Heart right ventricle (tissue), 16 donors: ENCODE measurements around the gene ZRSR2. TPM values are rescaled to one million over a fixed set of nuclear protein-coding genes. Genes with fewer than 3 reads are reported as not detected.
A peak's percentile ranks its signal among the peaks of the same experiment; 100 is the strongest.

Source experiments
- ATAC-seq, 8 donors: fragments of 200-7000 bp; cut with Tn5 transposase; one replicate each; pipeline ENCODE4 v1.9.1; 2020; ENCODE audit warnings: mild to moderate bottlenecking in 8 of 8, moderate library complexity in 8 of 8, moderate number of reproducible peaks in 1 of 8
- DNase-seq, 2 donors: peaks; one replicate each; pipeline ENCODE4 v3.0.0-alpha.2; 2020
- H3K27ac ChIP-seq, 10 donors: fragments of 200-600 bp; sonication (generic) in 2 of 10; one replicate each; pipeline versions ENCODE4 v1.5.0 to v1.8.0; 2020 to 2022; ENCODE audit warnings: mild to moderate bottlenecking in 3 of 10
- H3K27me3 ChIP-seq, 7 donors: fragments of 200-600 bp; one replicate each; pipeline ENCODE4 v1.8.0; 2021 to 2022; ENCODE audit warnings: mild to moderate bottlenecking in 2 of 7
- H3K36me3 ChIP-seq, 9 donors: fragments of 200-600 bp; sonication (generic) in 1 of 9; one replicate each; pipeline versions ENCODE4 v1.5.0 to v1.8.0; 2020 to 2022; ENCODE audit warnings: mild to moderate bottlenecking in 2 of 9
- H3K4me1 ChIP-seq, 9 donors: fragments of 200-600 bp; sonication (generic) in 1 of 9; one replicate each; pipeline versions ENCODE4 v1.5.0 to v1.8.0; 2020 to 2022; ENCODE audit warnings: mild to moderate bottlenecking in 4 of 9
- H3K4me3 ChIP-seq, 10 donors: fragments of 200-600 bp; sonication (generic) in 2 of 10; one replicate each; pipeline versions ENCODE4 v1.5.0 to v1.8.0; 2020 to 2022; ENCODE audit warnings: mild to moderate bottlenecking in 7 of 10, moderate library complexity in 2 of 10
- H3K9me3 ChIP-seq, 11 donors: fragments of 200-600 bp in 10 of 11; sonication (generic) in 2 of 11; one replicate each; pipeline versions ENCODE4 v1.5.0 to v1.8.0; 2013 to 2022; ENCODE audit warnings: mild to moderate bottlenecking in 2 of 11, control low read depth in 1 of 11, moderate library complexity in 1 of 11
- WGBS, 2 donors: extraction: QIAGEN DNeasy Blood & Tissue Kit; methylation state at CpG; one replicate each; pipeline ENCODE4 v1.1.7; 2013; ENCODE audit warnings: inconsistent platforms in 1 of 2; 5-methylcytosine and 5-hydroxymethylcytosine counted together
- intact Hi-C, 10 donors: fragments of 100-400 bp; cut with DNase I; formaldehyde crosslinking; loops; one replicate each; pipeline versions ENCODE4 v1.11.1 to v1.14.2; 2022
- polyA plus RNA-seq, 2 donors: library from polyadenylated mRNA; stranded (reverse); fragments of 200-250 nt; gene quantifications; one replicate each; pipeline ENCODE4 v1.2.3, GENCODE V29; 2013
- total RNA-seq, 10 donors: library from RNA; stranded (reverse); fragmentation: NEBNext Ultra II Directional in 3 of 10; extraction: Animal tissue kit (Norgen Biotek cat#: 25700) in 3 of 10; gene quantifications; one replicate each; pipeline versions ENCODE4 v1.2.1 to v1.2.4, GENCODE V29; 2021 to 2023
- TF ChIP-seq, protein P1 (sequence below), 9 donors: fragments of 200-600 bp; sonication (generic) in 2 of 9; IDR thresholded peaks; one replicate each; pipeline versions ENCODE4 v1.5.0 to v1.8.0; 2021 to 2022; ENCODE audit warnings: antibody characterized with exemption in 9 of 9, mild to moderate bottlenecking in 5 of 9, moderate library complexity in 1 of 9
- donor health status: Arrhythmogenic right ventricular cardiomyopathy.
- donor health status: ischemic (EF 13 %, LVEDD 7.1; RV severe dilation, severe dysfunction).
- donor health status: healthy with polysubstance abuse.
- donor health status: DM: no; HTN: yes; CAD: no.
- donor health status: DM: no; HTN: no; CAD: no.
- donor health status: ischemic (EF 25% LVEDD 6.9; RV normal size, moderate dysfunction).
- donor health status: ischemic (EF 25% LVEDD 5.7; RV mildly dilated, moderate dysfunction).
- donor health status: healthy.
- donor health status: DM: yes; HTN: yes; CAD: no.
- donor health status: Ischemic cardiomyopathy.
- donor health status: ischemic (EF 35%, LVEDD 5.7; RV mildly dilated, moderate dysfunction).
- donor health status: nonischemic (EF 11% LVEDD 7.7; RV severe dilation, severe dysfunction).
- donor health status: DM: yes; HTN: yes; CAD: no.
- donor health status: PGD.
- donor health status: ischemic (EF 29% LVEDD 5.4; RV normal size, mild dysfunction).
- donor health status: nonischemic (EF 23%, LVEDD 6.1; RV moderate dilation, normal function).

ZRSR2 gene
- total and polyA plus RNA-seq, 12 donors = 6.3 to 25.3 (median 7.9) TPM

DNA sequence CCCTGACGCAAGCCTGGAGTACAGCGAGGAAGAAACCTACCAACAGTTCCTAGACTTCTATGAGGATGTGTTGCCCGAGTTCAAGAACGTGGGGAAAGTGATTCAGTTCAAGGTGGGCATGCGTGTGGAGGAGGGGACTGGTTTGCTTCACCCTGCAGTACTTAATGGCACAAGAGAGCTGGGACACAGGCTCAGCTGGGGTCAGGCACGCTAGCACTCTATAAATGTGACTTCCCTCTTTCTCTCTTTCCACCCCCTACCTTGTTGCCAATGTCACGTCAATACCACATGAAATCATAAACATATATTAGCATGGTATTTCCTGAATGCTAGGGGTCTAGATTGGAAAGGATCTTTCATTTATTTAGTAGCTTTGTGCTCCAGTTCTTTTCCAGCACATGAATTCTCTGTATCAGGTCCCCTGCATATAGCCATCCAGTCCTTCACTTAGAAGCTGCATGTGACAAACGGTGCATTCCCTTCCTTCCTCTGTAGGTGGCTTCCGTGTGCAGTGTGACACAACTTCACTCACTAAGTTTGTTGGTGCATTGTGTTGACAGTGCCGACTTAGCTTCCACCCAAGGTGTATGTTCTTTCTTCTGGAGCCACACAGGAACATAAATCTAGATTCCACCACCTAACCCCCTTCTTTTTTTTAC lies 25.6 kb downstream of the ZRSR2 start:
- peaks cover 0 to 15% (median 0%) of the 10 kb centered on the region in 9 donors for H3K4me1 ChIP-seq
- TF ChIP-seq, protein P1, sequence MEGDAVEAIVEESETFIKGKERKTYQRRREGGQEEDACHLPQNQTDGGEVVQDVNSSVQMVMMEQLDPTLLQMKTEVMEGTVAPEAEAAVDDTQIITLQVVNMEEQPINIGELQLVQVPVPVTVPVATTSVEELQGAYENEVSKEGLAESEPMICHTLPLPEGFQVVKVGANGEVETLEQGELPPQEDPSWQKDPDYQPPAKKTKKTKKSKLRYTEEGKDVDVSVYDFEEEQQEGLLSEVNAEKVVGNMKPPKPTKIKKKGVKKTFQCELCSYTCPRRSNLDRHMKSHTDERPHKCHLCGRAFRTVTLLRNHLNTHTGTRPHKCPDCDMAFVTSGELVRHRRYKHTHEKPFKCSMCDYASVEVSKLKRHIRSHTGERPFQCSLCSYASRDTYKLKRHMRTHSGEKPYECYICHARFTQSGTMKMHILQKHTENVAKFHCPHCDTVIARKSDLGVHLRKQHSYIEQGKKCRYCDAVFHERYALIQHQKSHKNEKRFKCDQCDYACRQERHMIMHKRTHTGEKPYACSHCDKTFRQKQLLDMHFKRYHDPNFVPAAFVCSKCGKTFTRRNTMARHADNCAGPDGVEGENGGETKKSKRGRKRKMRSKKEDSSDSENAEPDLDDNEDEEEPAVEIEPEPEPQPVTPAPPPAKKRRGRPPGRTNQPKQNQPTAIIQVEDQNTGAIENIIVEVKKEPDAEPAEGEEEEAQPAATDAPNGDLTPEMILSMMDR (IDR thresholded peaks at IDR 0.05) = peak in 6 of 9 donors; percentile 22 to 43 (median 37)
- no peaks in the 10 kb centered on the region for H3K27me3 ChIP-seq
- H3K27ac ChIP-seq = peak overlapping the region in 2 of 10 donors; percentile 10 to 59
- no peak overlapping the region for H3K4me3 ChIP-seq
- DNase-seq (no peak), ATAC-seq (peak in 5 of 8 donors; percentile 56 to 78 (median 69))
- H3K9me3 ChIP-seq = no peaks in the 10 kb centered on the region
- intact Hi-C loops = no loop called here
- peaks cover 0 to 100% (median 0%) of the 10 kb centered on the region in 9 donors for H3K36me3 ChIP-seq
- 61 to 62% methylated on average over 9 to 10 of the region's 10 CpGs for WGBS, 2 donors

DNA sequence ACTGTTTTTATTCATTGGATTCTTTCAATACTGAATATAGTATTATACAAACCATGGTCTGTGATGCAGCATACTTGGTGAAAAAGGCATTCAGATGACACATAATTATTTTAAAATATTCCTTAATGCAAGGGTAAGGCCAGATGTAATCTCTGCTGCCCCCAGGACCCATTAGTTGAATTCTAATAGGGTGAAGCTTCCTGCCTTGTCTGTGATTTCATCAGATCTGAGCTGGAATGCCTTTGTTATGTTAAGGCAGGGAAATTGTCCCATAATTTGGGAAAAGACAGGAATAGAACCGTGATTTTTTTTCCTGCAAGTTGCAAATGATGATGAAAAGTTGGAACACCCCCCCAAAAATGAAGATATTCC lies 26.1 kb downstream of the ZRSR2 start:
- ATAC-seq = no peak
- Histone ChIP-seq H3K4me1 (peaks cover 0 to 15% (median 0%) of the 10 kb centered on the region in 9 donors), H3K4me3 (no peak overlapping the region), H3K27ac (peak overlapping the region in 2 of 10 donors; percentile 10 to 59), H3K27me3 (no peaks in the 10 kb centered on the region), H3K9me3 (no peaks in the 10 kb centered on the region), H3K36me3 (peaks cover 0 to 100% (median 0%) of the 10 kb centered on the region in 9 donors)
- no peak for DNase-seq
- WGBS, 2 donors = 41 to 65% methylated on average over 1 of the region's 1 CpG
- intact Hi-C loops = no loop called here
- TF ChIP-seq, protein P1 (IDR thresholded peaks at IDR 0.05) = no peak

DNA sequence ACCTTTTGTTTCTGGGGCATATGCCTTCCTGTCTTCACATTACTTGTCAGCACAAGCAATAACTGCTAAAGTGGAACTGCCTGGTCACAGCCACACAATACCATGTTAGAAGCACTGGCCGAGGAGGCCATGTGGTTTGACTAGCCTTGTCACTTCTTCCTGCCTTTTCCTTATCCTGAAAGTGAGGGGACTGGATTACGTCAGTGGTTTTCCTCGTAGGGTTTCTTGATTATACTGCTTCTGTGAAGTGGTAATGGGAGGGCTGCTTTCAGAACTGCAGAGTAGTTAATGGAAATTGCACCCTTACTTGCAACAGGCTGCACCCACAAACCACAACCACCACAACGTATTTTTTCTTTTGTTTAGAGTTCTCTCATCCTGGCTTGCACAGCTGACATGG lies 26.6 kb downstream of the ZRSR2 start:
- WGBS, 2 donors = 40 to 46% methylated on average over 4 of the region's 4 CpGs
- TF ChIP-seq, protein P1 (IDR thresholded peaks at IDR 0.05) = no peak
- Histone ChIP-seq H3K27me3 (no peaks in the 10 kb centered on the region), H3K27ac (peak overlapping the region in 2 of 10 donors; percentile 10 to 59), H3K36me3 (peaks cover 0 to 100% (median 0%) of the 10 kb centered on the region in 9 donors), H3K4me1 (peaks cover 0 to 15% (median 0%) of the 10 kb centered on the region in 9 donors), H3K4me3 (no peak overlapping the region), H3K9me3 (no peaks in the 10 kb centered on the region)
- ATAC-seq (no peak), DNase-seq (no peak)
- intact Hi-C loops = no loop called here

DNA sequence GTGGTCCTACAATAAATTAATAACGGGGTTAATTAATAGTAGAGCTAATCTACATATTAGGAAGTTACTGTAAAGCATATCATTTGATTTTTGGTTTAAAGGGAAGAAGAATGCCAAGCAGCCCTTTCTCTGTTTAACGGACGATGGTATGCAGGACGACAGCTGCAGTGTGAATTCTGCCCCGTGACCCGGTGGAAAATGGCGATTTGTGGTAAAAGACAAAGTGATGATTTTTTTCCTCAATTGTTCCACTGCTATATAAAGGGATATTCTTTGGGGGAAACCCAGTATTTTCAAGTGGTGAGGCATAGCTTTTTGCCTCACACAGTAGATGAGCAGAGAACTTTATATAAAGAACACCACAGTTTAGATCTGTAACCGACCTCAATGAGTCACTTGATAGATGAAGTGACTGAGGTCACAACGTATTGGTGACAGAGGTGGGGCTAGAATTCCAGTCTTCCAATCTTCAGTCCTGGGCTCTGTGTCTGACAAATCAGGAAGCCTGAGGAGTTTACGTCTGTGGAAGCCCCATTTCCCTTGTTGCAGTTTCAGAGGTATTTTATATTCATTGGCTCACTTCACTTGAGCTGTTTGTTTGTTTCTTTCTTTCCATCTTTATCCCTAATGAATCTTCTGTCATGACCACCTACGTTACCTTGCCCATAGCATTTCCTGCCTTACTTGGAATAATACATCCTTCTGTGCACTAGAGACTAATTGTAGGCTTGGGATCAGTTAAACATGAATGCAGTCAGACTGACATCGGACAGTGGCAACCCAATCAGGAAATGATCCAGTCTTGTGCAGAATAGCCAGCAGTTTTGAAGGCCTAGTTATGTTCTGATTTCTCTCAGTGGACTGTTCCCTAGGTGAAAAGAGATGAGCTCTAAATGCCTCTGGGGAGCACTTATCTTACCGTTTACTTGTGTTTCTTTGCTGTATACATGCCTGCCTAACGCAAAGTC lies 30.1 kb downstream of the ZRSR2 start:
- intact Hi-C loops = no loop called here
- TF ChIP-seq, protein P1 (IDR thresholded peaks at IDR 0.05) = no peak
- H3K4me1 ChIP-seq = peaks cover 0 to 15% (median 0%) of the 10 kb centered on the region in 9 donors
- no peaks in the 10 kb centered on the region for H3K9me3 ChIP-seq
- DNase-seq (no peak), ATAC-seq (no peak)
- no peak overlapping the region for H3K4me3 ChIP-seq
- H3K27me3 ChIP-seq = no peaks in the 10 kb centered on the region
- H3K27ac ChIP-seq = no peak overlapping the region
- 77 to 86% methylated on average over 14 of the region's 14 CpGs for WGBS, 2 donors
- H3K36me3 ChIP-seq = peaks cover 0 to 94% (median 0%) of the 10 kb centered on the region in 9 donors
